HepG2 (cell line): ENCODE results near the gene PASK. TPM values are rescaled to one million over a fixed set of nuclear protein-coding genes. Genes with fewer than 3 reads are reported as not detected.

ENCODE experiments used
- ATAC-seq: fragments of 200-7000 bp; cut with Tn5 transposase; 3 replicates; pipeline ENCODE4 v1.9.1; 2020; ENCODE audit warnings: mild to moderate bottlenecking, moderate library complexity
- BruUV-seq: library from RNA; stranded (reverse); fragments of 400-500 nt; replicated peaks from 2 replicates; lab custom pipeline; 2021; lab: Mats Ljungman, UMichigan
- CTCF ChIA-PET: fragments of 300-600 bp; formaldehyde crosslinking; extraction: SDS; loops from one replicate; lab custom pipeline; 2021; ENCODE audit warnings: low total read pairs, inconsistent platforms, low intra/inter-chr PET ratio; lab: Yijun Ruan, JAX
- POLR2A ChIA-PET: fragments of 350-600 bp; sonication (Branson Sonifier 250); formaldehyde crosslinking; loops from one replicate; lab custom pipeline; 2020; ENCODE audit warnings: antibody characterized with exemption, inconsistent platforms; lab: Yijun Ruan, JAX
- DNase-seq: peaks from one replicate; pipeline ENCODE4 v3.0.0-alpha.2; 2015; ENCODE audit warnings: low spot score
- FAIRE-seq: peaks from 3 replicates; lab custom pipeline; 2011; peaks lifted over from hg19 to GRCh38; lab: Jason Lieb, UNC
- H2AFZ ChIP-seq: one replicate; pipeline ENCODE4 v1.6.1; 2011; ENCODE audit warnings: low read length, inconsistent platforms
- H3K27ac ChIP-seq: fragments of 300-600 bp; 3 replicates; pipeline ENCODE4 v1.8.0; 2011; ENCODE audit warnings: mixed run types, mild to moderate bottlenecking, mixed read lengths, low read length, inconsistent platforms; ENCODE audit not compliant: insufficient read depth; ENCODE audit errors: extremely low read length
- H3K27me3 ChIP-seq, 2 experiments: fragments of 200-600 bp in 1 of 2; 2 replicates in 1 of 2; 3 replicates in 1 of 2; pipeline versions ENCODE4 v1.6.0 to v1.8.0; 2011; ENCODE audit warnings: low read length in 2 of 2, mild to moderate bottlenecking in 2 of 2, moderate library complexity in 2 of 2, inconsistent platforms in 1 of 2; ENCODE audit not compliant: insufficient read depth in 2 of 2, control insufficient read depth in 1 of 2
- H3K36me3 ChIP-seq, 2 experiments: fragments of 200-600 bp in 1 of 2; replicated peaks in 1 of 2; 2 replicates in 1 of 2; 3 replicates in 1 of 2; pipeline versions ENCODE4 v1.5.1 to v1.8.0; 2011; ENCODE audit warnings: low read length in 2 of 2, inconsistent platforms in 1 of 2; ENCODE audit not compliant: insufficient read depth in 2 of 2, control insufficient read depth in 1 of 2
- H3K4me1 ChIP-seq: 2 replicates; pipeline ENCODE4 v1.5.1; 2012; ENCODE audit warnings: low read length, inconsistent platforms; ENCODE audit not compliant: insufficient read depth
- H3K4me2 ChIP-seq: 2 replicates; pipeline ENCODE4 v1.6.0; 2011; ENCODE audit warnings: low read depth, low read length, inconsistent platforms
- H3K4me3 ChIP-seq, 3 experiments: fragments of 200-600 bp in 1 of 3; sonication (generic), shearing (Covaris generic) in 1 of 3; replicated peaks in 1 of 3; 2 replicates each; pipeline ENCODE4 v1.5.1; 2011 to 2016; ENCODE audit warnings: low read length in 3 of 3, inconsistent platforms in 2 of 3, low read depth in 2 of 3, mild to moderate bottlenecking in 2 of 3, control low read depth in 1 of 3, mixed read lengths in 1 of 3; ENCODE audit not compliant: insufficient read depth in 1 of 3
- H3K79me2 ChIP-seq: one replicate; pipeline ENCODE4 v1.6.1; 2011; ENCODE audit warnings: low read length, inconsistent platforms; ENCODE audit not compliant: insufficient read depth
- H3K9ac ChIP-seq: 2 replicates; pipeline ENCODE4 v1.6.0; 2011; ENCODE audit warnings: mild to moderate bottlenecking, low read depth, low read length, inconsistent platforms; ENCODE audit not compliant: insufficient read depth
- H3K9me3 ChIP-seq: 2 replicates; pipeline ENCODE4 v1.5.1; 2012; ENCODE audit warnings: mild to moderate bottlenecking, low read length
- H4K20me1 ChIP-seq: 2 replicates; pipeline ENCODE4 v1.6.0; 2011; ENCODE audit warnings: inconsistent platforms, mild to moderate bottlenecking, low read length, moderate library complexity; ENCODE audit not compliant: insufficient read depth
- ATF4 ChIP-seq, 2 experiments: fragments of 450-650 bp in 1 of 2; sonication (generic) in 1 of 2; formaldehyde crosslinking; IDR thresholded peaks; 2 replicates each; pipeline versions ENCODE4 v1.5.0 to v1.8.0; 2020 to 2022; ENCODE audit warnings: mild to moderate bottlenecking in 1 of 2, missing genetic modification reagents in 1 of 2
- HIC2 ChIP-seq: sonication (generic); formaldehyde crosslinking; IDR thresholded peaks from 2 replicates; pipeline ENCODE4 v1.9.0; 2022; ENCODE audit warnings: low read depth, missing genetic modification reagents
- HMGXB4 ChIP-seq, 2 experiments: sonication (generic) in 1 of 2; formaldehyde crosslinking in 1 of 2; IDR thresholded peaks; 2 replicates each; pipeline versions ENCODE4 v1.4.0 to v1.6.1; 2018 to 2020; ENCODE audit warnings: missing genetic modification reagents in 2 of 2, borderline replicate concordance in 1 of 2, low read depth in 1 of 2, mild to moderate bottlenecking in 1 of 2, missing biosample characterization in 1 of 2
- HNRNPL ChIP-seq: fragments of 200-400 bp; formaldehyde crosslinking; IDR thresholded peaks from 2 replicates; pipeline ENCODE4 v1.6.1; 2017; ENCODE audit warnings: mild to moderate bottlenecking, low read depth, low read length
- MXD1 ChIP-seq: sonication (generic); formaldehyde crosslinking; IDR thresholded peaks from 2 replicates; pipeline ENCODE4 v1.4.0; 2020; ENCODE audit warnings: mild to moderate bottlenecking, missing genetic modification reagents
- PAF1 ChIP-seq: IDR thresholded peaks from 2 replicates; pipeline ENCODE4 v1.6.1; 2016; ENCODE audit warnings: missing genetic modification reagents, missing compliant biosample characterization
- TGIF2 ChIP-seq: IDR thresholded peaks from 2 replicates; pipeline ENCODE4 v1.6.1; 2016; ENCODE audit warnings: control low read depth, missing compliant biosample characterization
- THAP11 ChIP-seq: IDR thresholded peaks from 2 replicates; pipeline ENCODE4 v1.6.1; 2016; ENCODE audit warnings: missing biosample characterization, missing genetic modification reagents
- ZNF777 ChIP-seq: sonication (generic); formaldehyde crosslinking; IDR thresholded peaks from 2 replicates; pipeline ENCODE4 v1.4.0; 2020; ENCODE audit warnings: missing genetic modification reagents
- WGBS: methylation state at CpG from one replicate; pipeline ENCODE4 v1.1.6; 2017; ENCODE audit warnings: low lambda C conversion rate; 5-methylcytosine and 5-hydroxymethylcytosine counted together
- in situ Hi-C: cut with HindIII; loops from 2 replicates; pipeline ENCODE4 v1.10.0; 2017; ENCODE audit warnings: low pct_unique_long_range_greater_than_20kb; ENCODE audit not compliant: extremely low pct_ligation_motif_present
- intact Hi-C: fragments of 100-400 bp; cut with micrococcal nuclease; formaldehyde crosslinking; loops from one replicate; pipeline ENCODE4 v1.10.0; 2022; ENCODE audit not compliant: unreplicated experiment
- polyA plus RNA-seq, 8 experiments: library from polyadenylated mRNA; depleted of rRNA in 3 of 8; stranded (reverse) in 7 of 8; unstranded in 1 of 8; fragments of >200 nt; fragmentation: Illumina TruSeq in 4 of 8; extraction: Trizol in 4 of 8; gene quantifications; 2 replicates each; pipeline versions ENCODE4 v1.2.1 to v1.2.3, GENCODE V29; 2011 to 2016; ENCODE audit warnings: low read depth in 4 of 8, missing spikeins in 1 of 8, mixed read lengths in 1 of 8; ENCODE audit not compliant: insufficient read depth in 1 of 8
- total RNA-seq, 5 experiments: library from RNA; depleted of rRNA; stranded (reverse); fragments of >200 nt; fragmentation: Illumina TruSeq; extraction: Trizol; gene quantifications; 2 replicates each; pipeline ENCODE4 v1.2.3, GENCODE V29; 2016; ENCODE audit warnings: low read depth in 1 of 5

PASK gene
- total and polyA plus RNA-seq, 2 of the 13 experiments (the other 11 are each of a cell fraction or from before 2014, with no cell fraction given), result 6.9 to 17.0 TPM

- intact Hi-C loops, result no loop called here
- no peak overlapping the region for H3K27ac ChIP-seq
- no peaks in the 10 kb centered on the region for H3K36me3 ChIP-seq
- H4K20me1 ChIP-seq, result no peaks in the 10 kb centered on the region
- no peak for TF ChIP-seq PAF1 (CRISPR knock-in tag)
- H2AFZ ChIP-seq, result no peak overlapping the region
- peaks cover 8 to 45% of the 10 kb centered on the region in 2 experiments for H3K27me3 ChIP-seq
- POLR2A ChIA-PET, result no interaction called here
- no peak overlapping the region for H3K9ac ChIP-seq
- 66% methylated on average over 20 of the region's 32 CpGs for WGBS
- H3K4me1 ChIP-seq, result peaks cover 23% of the 10 kb centered on the region
- CTCF ChIA-PET, result no interaction called here
- no peaks in the 10 kb centered on the region for H3K79me2 ChIP-seq
- no peak overlapping the region for H3K4me3 ChIP-seq
- DNase-seq (no peak), FAIRE-seq (no peak), ATAC-seq (peak; percentile 5)
- no TSS peak for BruUV-seq
- in situ Hi-C loops, result no loop called here
- H3K9me3 ChIP-seq, result no peaks in the 10 kb centered on the region
- H3K4me2 ChIP-seq, result no peak overlapping the region
These were observed 40.0 kb upstream of the PASK start for GRCh38 chr2:241189093-241189855.

- POLR2A ChIA-PET, result no interaction called here
- H3K79me2 ChIP-seq, result no peaks in the 10 kb centered on the region
- H3K9me3 ChIP-seq, result no peaks in the 10 kb centered on the region
- intact Hi-C loops (no loop called here), in situ Hi-C loops (no loop called here)
- CTCF ChIA-PET, result no interaction called here
- peaks cover 8 to 45% of the 10 kb centered on the region in 2 experiments for H3K27me3 ChIP-seq
- BruUV-seq, result no TSS peak
- 22% methylated on average over 4 of the region's 21 CpGs for WGBS
- H3K36me3 ChIP-seq, result no peaks in the 10 kb centered on the region
- H3K9ac ChIP-seq, result no peak within 1 kb of the TSS
- DNase-seq (no peak), ATAC-seq (no peak; the same call in 2 of the 3 replicates), FAIRE-seq (no peak)
- H3K4me1 ChIP-seq, result peaks cover 23% of the 10 kb centered on the region
- H4K20me1 ChIP-seq, result no peaks in the 10 kb centered on the region
- peak within 1 kb of the TSS in 1 of 3 experiments; percentile 34; a peak in 1 of 6 replicates for H3K4me3 ChIP-seq
- peak within 1 kb of the TSS; percentile 45; the same call in 1 of the 2 replicates for H3K4me2 ChIP-seq
- H2AFZ ChIP-seq, result no peak within 1 kb of the TSS
- H3K27ac ChIP-seq, result no peak within 1 kb of the TSS
- TF ChIP-seq TGIF2 (CRISPR knock-in tag) (no peak), HNRNPL (peak; percentile 70; the same call in 1 of the 2 replicates), THAP11 (CRISPR knock-in tag) (no peak), ZNF777 (0 out of 2 replicates have a peak, but pooled peaks have one; percentile 25), HMGXB4 (CRISPR knock-in tag; IDR thresholded peaks at IDR 0.05; ENCODE audit: borderline replicate concordance in 1 of 2, low read depth in 1 of 2) (no peak), HIC2 (0 out of 2 replicates have a peak, but pooled peaks have one; percentile 28), ATF4 (CRISPR knock-in tag; IDR thresholded peaks at IDR 0.05) (no peak), MXD1 (CRISPR knock-in tag) (0 out of 2 replicates have a peak, but pooled peaks have one; percentile 44)
These were observed 39.3 kb upstream of the PASK start, which contains the start of gene ANO7 for GRCh38 chr2:241188361-241189092. Gene ANO7, plus strand, starts transcription at chr2:241188677. Its CDS starts 1,387 bp downstream, at chr2:241190064.
